SH-SY5Y (cell line): ENCODE measurements around the gene GFOD1.

Source experiments
- GATA2 ChIP-seq: IDR thresholded peaks from 2 replicates; pipeline ENCODE4 v1.6.1; 2011; ENCODE audit warnings: mild to moderate bottlenecking, low read depth, low read length
- GATA3 ChIP-seq: IDR thresholded peaks from 2 replicates; pipeline ENCODE4 v1.6.1; 2011; ENCODE audit warnings: low read depth, mild to moderate bottlenecking, low read length, moderate library complexity

DNA sequence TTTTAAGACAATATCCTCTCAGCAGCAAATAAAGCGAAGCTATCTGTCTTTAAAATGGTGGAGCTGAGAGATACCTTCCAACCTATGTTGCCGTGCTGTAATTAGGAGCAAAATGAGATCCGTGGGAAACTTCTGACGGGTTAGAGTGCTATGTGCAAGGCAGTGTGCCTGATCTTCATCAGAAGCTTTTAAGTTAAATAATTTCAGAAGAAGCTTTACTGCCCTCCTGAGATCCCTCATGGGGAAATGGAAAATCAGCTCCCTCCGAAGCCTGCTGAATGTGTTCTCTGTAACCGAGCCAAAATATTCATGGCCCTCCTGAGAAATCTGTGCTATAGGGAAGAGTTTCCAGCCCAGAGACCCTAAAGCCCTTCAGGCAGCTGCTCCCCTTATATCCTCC lies 115.3 kb downstream of the GFOD1 start:
- no peak for TF ChIP-seq GATA2
- no peak for TF ChIP-seq GATA3
